Smooth muscle cell (in vitro differentiated cells): ENCODE measurements around the gene PCNX2. TPM values are rescaled to one million over a fixed set of nuclear protein-coding genes. Genes with fewer than 3 reads are reported as not detected.
"Not testable (repeated sequence)": the region's sequence is repeated elsewhere in the genome, so short reads cannot be mapped to it uniquely, and the experiment has no call there.

Experiments
- DNase-seq: peaks from one replicate; lab custom pipeline; 2025; ENCODE audit not compliant: unreplicated experiment; lab: John Stamatoyannopoulos, UW
- H2AFZ ChIP-seq: fragments of 200-600 bp; sonication (generic); 2 replicates; pipeline ENCODE4 v1.6.0; 2016; ENCODE audit warnings: antibody characterized with exemption, low read depth, mild to moderate bottlenecking
- H3F3A ChIP-seq: fragments of 200-600 bp; sonication (generic); 2 replicates; pipeline ENCODE4 v1.6.0; 2017; ENCODE audit warnings: antibody characterized with exemption, low read depth
- H3K27ac ChIP-seq: fragments of 200-600 bp; sonication (generic); 2 replicates; pipeline ENCODE4 v1.5.1; 2016; ENCODE audit warnings: low read depth, mild to moderate bottlenecking
- H3K27me3 ChIP-seq: fragments of 200-600 bp; sonication (generic); 2 replicates; pipeline ENCODE4 v1.6.1; 2016; ENCODE audit warnings: low read depth, mild to moderate bottlenecking
- H3K36me3 ChIP-seq: fragments of 200-600 bp; sonication (generic); 2 replicates; pipeline ENCODE4 v1.5.1; 2016; ENCODE audit warnings: low read depth
- H3K4me1 ChIP-seq: fragments of 200-600 bp; sonication (generic); 2 replicates; pipeline ENCODE4 v1.5.1; 2016; ENCODE audit warnings: low read depth
- H3K4me2 ChIP-seq: fragments of 200-600 bp; sonication (generic); 2 replicates; pipeline ENCODE4 v1.6.0; 2016; ENCODE audit warnings: mild to moderate bottlenecking
- H3K4me3 ChIP-seq: fragments of 200-600 bp; sonication (generic); 2 replicates; pipeline ENCODE4 v1.5.1; 2016; ENCODE audit warnings: mild to moderate bottlenecking
- H3K79me2 ChIP-seq: fragments of 200-600 bp; sonication (generic); 2 replicates; pipeline ENCODE4 v1.6.0; 2016; ENCODE audit warnings: low read depth, mild to moderate bottlenecking
- H3K9ac ChIP-seq: fragments of 200-600 bp; sonication (generic); 2 replicates; pipeline ENCODE4 v1.6.0; 2016; ENCODE audit warnings: low read depth
- H3K9me3 ChIP-seq: fragments of 200-600 bp; sonication (generic); replicated peaks from 2 replicates; pipeline ENCODE4 v1.5.1; 2016; ENCODE audit warnings: low read depth
- H4K20me1 ChIP-seq: fragments of 200-600 bp; sonication (generic); 2 replicates; pipeline ENCODE4 v1.6.0; 2016; ENCODE audit warnings: low read depth
- CTCF ChIP-seq: fragments of 200-600 bp; sonication (generic); IDR thresholded peaks from 2 replicates; pipeline ENCODE4 v1.5.1; 2017; ENCODE audit warnings: borderline replicate concordance, mild to moderate bottlenecking, antibody characterized with exemption; ENCODE audit not compliant: insufficient read depth, poor library complexity, severe bottlenecking
- WGBS: methylation state at CpG from one replicate; pipeline ENCODE4 v1.1.7; 2016; ENCODE audit warnings: low lambda C conversion rate; 5-methylcytosine and 5-hydroxymethylcytosine counted together
- polyA plus RNA-seq: library from polyadenylated mRNA; unstranded; fragments of >200 nt; fragmentation: Nextera tagmentation; extraction: Ambion mirVana; gene quantifications from 2 replicates; pipeline ENCODE4 v1.2.1, GENCODE V29; 2016
- total RNA-seq: library from RNA; depleted of rRNA; stranded (reverse); fragments of >200 nt; gene quantifications from 2 replicates; pipeline ENCODE4 v1.2.3, GENCODE V29; 2014

The PCNX2 gene
- total and polyA plus RNA-seq, 2 experiments from 2014 or later, result 4.7 to 18.2 TPM

- WGBS, result 53% methylated on average over 2 of the region's 2 CpGs
- Histone ChIP-seq H4K20me1 (no peaks in the 10 kb centered on the region), H3K79me2 (no peaks in the 10 kb centered on the region), H3K4me2 (no peak overlapping the region), H3K9ac (no peak overlapping the region), H3K9me3 (no peaks in the 10 kb centered on the region), H3K4me1 (peaks cover 1% of the 10 kb centered on the region), H3F3A (peaks cover 5% of the 10 kb centered on the region), H3K27me3 (no peaks in the 10 kb centered on the region), H3K27ac (no peak overlapping the region), H3K36me3 (no peaks in the 10 kb centered on the region), H2AFZ (no peak overlapping the region), H3K4me3 (no peak overlapping the region)
- TF ChIP-seq CTCF, result no peak
- DNase-seq, result no peak
Measured at GRCh38 chr1:233081735-233082134, 213.8 kb downstream of the PCNX2 start.

DNA sequence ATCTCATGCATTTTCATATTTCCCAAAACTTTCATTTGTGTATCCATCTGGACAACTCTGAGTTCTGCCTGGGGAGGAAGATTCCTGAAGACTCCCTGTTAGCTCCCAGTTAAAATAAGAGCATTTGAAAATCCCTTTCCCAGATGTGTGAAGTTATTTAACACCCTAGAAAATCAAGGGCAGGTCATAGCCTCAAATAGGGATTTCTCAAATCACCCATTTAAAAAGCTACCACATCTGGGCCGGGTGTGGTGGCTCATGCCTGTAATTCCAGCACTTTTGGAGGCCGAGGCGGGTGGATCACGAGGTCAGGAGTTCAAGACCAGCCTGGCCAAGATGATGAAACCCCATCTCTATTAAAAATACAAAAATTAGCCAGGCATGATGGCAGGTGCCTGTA is 214.7 kb downstream of the PCNX2 start:
- H3K9me3 ChIP-seq, H3K27ac ChIP-seq, H3K9ac ChIP-seq, H3F3A ChIP-seq, H3K4me1 ChIP-seq, H2AFZ ChIP-seq, H3K4me3 ChIP-seq, H4K20me1 ChIP-seq, H3K4me2 ChIP-seq, H3K36me3 ChIP-seq, DNase-seq, H3K27me3 ChIP-seq, H3K79me2 ChIP-seq: not testable (repeated sequence)
- WGBS, result 96% methylated on average over 4 of the region's 4 CpGs

- Histone ChIP-seq H3K9ac (no peak overlapping the region), H3K36me3 (no peaks in the 10 kb centered on the region), H3F3A (peaks cover 5% of the 10 kb centered on the region), H3K9me3 (no peaks in the 10 kb centered on the region), H3K27ac (no peak overlapping the region), H3K4me2 (no peak overlapping the region), H3K27me3 (no peaks in the 10 kb centered on the region), H4K20me1 (no peaks in the 10 kb centered on the region), H3K4me3 (no peak overlapping the region), H3K79me2 (no peaks in the 10 kb centered on the region), H3K4me1 (peaks cover 5% of the 10 kb centered on the region), H2AFZ (no peak overlapping the region)
- 96% methylated on average over 3 of the region's 3 CpGs for WGBS
- no peak for DNase-seq
- no peak for TF ChIP-seq CTCF
Measured at GRCh38 chr1:233080286-233080685, 215.2 kb downstream of the PCNX2 start.

DNA sequence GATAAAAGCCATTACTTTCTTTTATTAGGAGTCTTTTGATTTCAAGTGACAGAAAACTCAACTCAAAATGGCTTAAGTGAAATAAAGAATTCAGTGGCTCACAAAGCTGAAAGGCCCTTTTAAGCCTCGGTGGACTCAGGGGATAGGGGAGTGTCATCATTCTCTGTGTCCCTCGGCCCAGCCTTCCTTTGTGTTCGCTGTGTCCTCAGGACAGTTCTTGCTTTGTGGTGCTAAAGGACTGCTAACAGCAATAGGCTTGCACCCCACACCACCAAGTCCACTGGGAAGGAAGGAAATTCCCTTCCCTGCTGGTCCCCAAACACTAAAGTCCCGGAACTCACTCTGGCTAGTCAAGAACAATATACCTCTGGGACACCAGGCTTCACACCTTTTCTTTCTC is 216.0 kb downstream of the PCNX2 start:
- Histone ChIP-seq H3K27me3 (no peaks in the 10 kb centered on the region), H3K9me3 (no peaks in the 10 kb centered on the region), H3K4me3 (no peak overlapping the region), H4K20me1 (no peaks in the 10 kb centered on the region), H3K4me1 (peaks cover 5% of the 10 kb centered on the region), H3K4me2 (no peak overlapping the region), H3K27ac (no peak overlapping the region), H3K9ac (no peak overlapping the region), H3F3A (peaks cover 5% of the 10 kb centered on the region), H3K79me2 (no peaks in the 10 kb centered on the region), H2AFZ (no peak overlapping the region), H3K36me3 (no peaks in the 10 kb centered on the region)
- WGBS, result 91% methylated on average over 4 of the region's 4 CpGs
- no peak for TF ChIP-seq CTCF
- DNase-seq, result no peak
